GM12865 (cell line): ENCODE measurements around the gene HDLBP.

ENCODE experiments used
- DNase-seq: peaks from one replicate; pipeline ENCODE4 v3.0.0; 2010; ENCODE audit warnings: low read depth
- H3K4me3 ChIP-seq: 2 replicates; pipeline ENCODE4 v1.5.1; 2011; ENCODE audit warnings: mild to moderate bottlenecking, low read depth, low read length, control low read depth
- CTCF ChIP-seq: IDR thresholded peaks from 2 replicates; pipeline ENCODE4 v1.5.1; 2011; ENCODE audit warnings: low read length, control low read depth, low read depth, inconsistent platforms; ENCODE audit not compliant: insufficient read depth; ENCODE audit errors: missing control alignments

HDLBP gene

GRCh38 chr2:241257419-241258032, 57.9 kb downstream of the HDLBP start:
- no peak for DNase-seq
- TF ChIP-seq CTCF = no peak
- H3K4me3 ChIP-seq = no peak overlapping the region

GRCh38 chr2:241256168-241256545, 59.3 kb downstream of the HDLBP start:
- no peak overlapping the region for H3K4me3 ChIP-seq
- no peak for TF ChIP-seq CTCF
- DNase-seq = no peak

GRCh38 chr2:241255542-241256167, 59.8 kb downstream of the HDLBP start:
- TF ChIP-seq CTCF = no peak
- H3K4me3 ChIP-seq = no peak overlapping the region
- DNase-seq = no peak

GRCh38 chr2:241254904-241255351, 60.5 kb downstream of the HDLBP start:
- H3K4me3 ChIP-seq = no peak overlapping the region
- no peak for TF ChIP-seq CTCF
- DNase-seq = no peak

- DNase-seq = no peak
- no peak overlapping the region for H3K4me3 ChIP-seq
- no peak for TF ChIP-seq CTCF
These were observed 62.5 kb downstream of the HDLBP start for GRCh38 chr2:241252778-241253475.

GRCh38 chr2:241249654-241250053, 65.8 kb downstream of the HDLBP start:
- no peak overlapping the region for H3K4me3 ChIP-seq
- TF ChIP-seq CTCF = no peak
- no peak for DNase-seq
